HS-27A (cell line): ENCODE data around the gene SEPHS1.
A peak's percentile ranks its signal among the peaks of the same experiment; 100 is the strongest.

Experiments
- DNase-seq: peaks from one replicate; pipeline ENCODE4 v3.0.0-alpha.2; 2012; ENCODE audit warnings: low read depth, missing footprints

SEPHS1 gene

DNA sequence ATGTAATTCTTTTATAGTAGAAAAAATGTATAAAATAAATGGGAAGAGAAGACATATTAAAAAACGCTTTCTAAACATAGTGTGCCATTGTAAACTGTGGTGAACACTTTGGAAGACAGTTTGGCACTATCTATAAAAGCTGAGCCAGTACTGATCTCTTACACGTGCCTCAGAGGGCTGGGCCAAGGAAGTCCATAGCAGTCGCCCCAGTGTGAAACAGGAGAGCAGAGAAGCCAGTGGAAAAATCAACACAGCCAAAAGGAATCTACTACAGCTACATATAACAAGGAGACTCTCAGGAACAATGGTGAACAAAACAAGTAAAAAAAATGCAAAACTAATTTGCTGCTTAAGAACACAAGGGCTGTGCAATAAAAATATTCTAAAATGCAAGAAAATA lies 20.6 kb downstream of the SEPHS1 start:
- DNase-seq, result no peak

DNA sequence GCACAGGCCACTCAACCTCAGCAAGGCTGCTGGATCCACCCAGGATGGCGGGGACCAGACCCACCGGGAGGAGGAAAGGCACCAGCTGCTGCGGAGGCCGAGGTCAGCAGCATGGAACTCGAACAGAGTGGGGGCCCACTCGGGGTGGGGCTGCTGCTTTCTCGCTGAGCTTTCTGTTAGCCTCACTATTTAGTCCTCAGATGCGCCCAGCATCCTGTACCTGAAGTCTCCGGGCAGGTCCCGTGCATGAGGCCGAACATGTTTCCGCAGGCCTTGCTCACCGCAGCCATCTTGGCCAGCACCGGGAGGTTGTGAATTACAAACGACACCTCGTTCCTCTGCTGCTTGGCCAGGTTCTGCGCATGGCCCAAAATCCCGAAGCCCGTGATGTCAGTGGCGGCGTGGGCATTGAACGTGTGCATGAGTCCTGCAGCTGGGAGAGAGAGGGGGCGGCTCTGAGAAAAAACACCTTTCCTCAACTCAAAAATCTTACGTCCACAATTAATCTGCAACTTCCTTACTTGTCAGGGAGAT lies 25.4 kb downstream of the SEPHS1 start:
- no peak for DNase-seq

DNA sequence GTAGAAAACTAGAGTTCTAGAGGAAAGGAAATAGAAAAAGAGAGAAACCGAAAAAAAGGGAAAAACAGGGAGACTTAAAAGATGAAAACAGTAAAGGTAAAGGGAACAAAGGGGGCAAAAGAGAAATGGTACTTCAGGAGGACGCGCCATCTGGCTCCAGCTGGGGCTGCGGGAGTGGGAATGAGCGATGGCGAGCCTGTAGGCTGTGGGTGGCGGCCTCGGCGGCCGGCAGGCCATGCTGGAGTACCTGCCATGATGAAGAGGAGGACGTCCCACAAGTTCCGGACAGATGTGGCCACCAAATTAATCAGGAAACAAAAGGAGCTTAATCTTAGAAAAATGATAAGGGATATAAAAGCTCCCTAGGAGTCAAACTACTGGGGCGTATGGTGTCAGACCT lies 26.5 kb downstream of the SEPHS1 start:
- no peak for DNase-seq

DNA sequence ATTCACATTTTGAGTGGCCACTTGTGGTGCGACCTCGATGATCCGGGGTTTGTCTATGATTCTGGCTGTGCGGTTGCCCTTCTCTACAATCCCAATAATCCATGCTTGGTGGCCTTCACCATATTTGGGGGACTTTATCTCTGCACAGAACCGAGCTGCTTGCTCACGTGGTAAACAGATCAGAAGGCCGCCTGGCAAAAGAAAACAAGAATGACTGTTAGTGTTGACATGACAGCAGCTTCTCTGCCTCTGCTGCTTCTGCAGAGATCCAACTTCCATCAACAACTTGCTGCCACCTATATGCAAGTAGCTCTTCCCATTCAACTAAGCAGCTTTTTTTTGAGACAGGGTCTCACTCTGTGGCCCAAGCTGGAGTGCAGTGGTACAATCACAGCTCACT lies 28.9 kb downstream of the SEPHS1 start:
- no peak for DNase-seq

DNA sequence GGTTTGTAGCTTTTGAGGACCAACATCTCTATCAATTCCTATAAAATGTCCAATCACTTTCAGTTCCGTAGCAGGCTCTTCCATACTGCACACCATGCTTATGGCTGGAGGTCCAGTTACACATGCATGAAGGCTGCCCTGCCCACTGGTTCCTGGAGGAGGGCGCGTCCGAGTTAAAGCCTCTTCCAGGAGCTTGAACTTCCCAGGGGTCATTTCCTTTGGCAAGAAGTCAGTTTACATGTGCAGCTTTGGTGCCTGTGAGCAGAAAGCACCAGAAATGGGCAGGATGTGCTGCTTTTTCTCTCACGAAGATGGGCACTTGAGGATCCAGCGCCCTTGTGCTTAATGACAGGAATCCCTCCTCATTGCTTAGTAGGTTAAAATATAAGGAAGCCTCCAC lies 30.6 kb downstream of the SEPHS1 start:
- DNase-seq, result no peak

DNA sequence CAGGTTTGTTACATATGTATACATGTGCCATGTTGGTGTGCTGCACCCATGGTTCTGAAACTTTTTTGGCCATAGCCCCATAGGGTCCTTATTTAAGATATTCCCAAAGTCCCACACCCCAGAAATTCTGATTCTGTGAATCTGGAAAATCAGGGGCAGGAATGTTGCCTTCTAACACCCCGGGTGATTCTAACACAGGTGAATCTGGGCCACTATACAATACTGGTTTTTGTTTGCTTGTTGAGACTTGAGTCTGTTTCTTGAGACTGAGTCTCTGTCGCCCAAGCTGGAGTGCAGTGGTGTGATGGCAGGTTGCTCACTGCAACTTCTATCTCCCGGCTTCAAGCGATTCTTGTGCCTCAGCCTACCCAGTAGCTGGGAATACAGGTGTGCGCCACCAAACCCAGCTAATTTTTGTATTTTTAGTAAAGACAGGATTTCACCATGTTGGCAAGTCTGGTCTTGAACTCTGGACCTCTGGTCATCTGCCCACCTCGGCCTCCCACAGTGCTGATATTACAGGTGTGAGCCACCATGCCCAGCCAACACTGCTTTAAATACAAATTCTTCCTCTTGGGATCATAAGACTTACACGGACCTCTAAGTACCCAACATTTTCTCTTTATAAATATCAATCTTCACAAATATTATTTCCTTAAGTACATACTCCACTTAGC lies 31.3 kb downstream of the SEPHS1 start:
- no peak for DNase-seq

DNA sequence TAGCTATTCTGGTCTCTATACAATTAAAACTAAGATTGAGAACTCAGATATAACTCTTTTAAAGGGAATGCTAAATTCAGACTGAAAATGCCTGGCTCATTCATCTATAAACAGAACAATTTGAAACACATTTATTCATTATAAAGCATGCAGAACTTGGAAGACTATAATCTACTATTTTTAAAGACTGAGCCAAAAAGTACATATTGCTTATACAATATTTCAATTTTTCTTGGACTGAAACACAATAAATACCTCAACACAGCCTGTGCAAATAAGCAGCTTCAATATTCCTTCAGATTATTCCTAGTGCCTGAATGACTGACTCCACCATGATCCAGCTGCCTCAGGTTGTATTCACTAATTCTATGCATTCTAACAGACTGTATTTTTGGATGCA lies 32.7 kb downstream of the SEPHS1 start:
- DNase-seq, result no peak

DNA sequence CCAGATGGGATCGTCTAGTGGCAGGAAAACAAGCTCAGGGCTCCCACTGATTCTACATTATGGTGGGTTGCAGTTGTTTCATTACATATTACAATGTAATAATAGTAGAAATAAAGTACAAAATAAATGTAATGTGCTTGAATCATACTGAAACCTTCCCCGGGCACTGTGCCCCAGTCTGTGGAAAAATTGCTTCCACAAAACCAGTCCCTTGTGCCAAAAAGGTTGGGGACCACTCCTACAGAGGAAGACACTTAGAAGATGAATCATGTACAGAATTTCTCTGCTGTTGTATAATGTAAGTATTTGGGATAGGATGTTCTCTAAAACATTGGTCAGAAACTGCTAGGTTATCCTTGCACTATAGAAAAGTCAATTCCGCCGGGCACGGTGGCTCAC lies 36.9 kb downstream of the SEPHS1 start:
- no peak for DNase-seq

DNA sequence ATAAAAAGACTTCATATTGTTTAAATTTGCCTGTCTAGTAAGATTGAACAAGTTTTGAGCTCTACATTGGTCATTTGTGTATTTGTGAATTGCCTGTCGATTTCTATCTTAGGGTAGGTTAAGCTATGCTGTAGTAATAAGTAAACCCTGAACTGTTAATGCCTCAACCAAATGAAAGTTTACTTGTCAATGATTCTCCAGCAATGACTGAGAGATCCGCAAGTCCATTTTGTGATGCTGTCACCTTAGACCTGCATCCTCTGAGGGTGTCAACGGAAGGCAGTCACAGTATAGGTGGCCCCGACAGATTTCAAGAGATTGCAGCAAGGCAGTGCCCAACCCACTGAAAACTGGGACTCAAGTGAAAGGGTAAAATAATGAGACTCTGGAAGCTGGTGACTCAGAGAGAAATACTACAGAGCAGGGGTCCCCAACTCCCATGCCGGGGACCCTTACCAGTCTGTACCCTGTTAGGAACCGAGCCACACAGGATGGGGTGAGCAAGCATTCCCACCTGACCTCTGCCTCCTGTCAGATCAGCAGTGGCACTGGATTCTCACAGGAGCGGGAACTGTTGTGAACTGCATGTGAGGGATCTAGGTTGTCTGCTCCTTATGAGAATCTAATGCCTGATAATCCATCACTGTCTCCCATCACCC lies 37.4 kb downstream of the SEPHS1 start:
- no peak for DNase-seq

DNA sequence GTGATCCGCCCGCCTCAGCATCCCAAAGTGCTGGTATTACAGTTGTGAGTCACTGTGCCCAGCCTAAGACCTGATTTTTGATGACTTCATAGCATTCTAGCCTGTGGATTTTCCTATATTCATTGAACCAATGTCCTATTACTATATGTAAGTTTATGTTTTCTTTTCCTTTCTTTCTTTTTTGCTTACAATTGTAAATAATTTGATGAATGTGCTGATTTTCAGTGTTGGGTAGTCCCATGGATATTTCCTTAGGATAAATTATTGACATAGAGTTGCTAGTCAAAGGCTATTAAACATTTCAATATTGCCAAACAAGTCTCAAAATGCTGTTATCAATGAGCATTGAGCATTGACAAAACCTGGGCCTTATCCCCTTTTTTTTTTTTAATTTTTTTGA lies 38.3 kb downstream of the SEPHS1 start:
- DNase-seq, result no peak

DNA sequence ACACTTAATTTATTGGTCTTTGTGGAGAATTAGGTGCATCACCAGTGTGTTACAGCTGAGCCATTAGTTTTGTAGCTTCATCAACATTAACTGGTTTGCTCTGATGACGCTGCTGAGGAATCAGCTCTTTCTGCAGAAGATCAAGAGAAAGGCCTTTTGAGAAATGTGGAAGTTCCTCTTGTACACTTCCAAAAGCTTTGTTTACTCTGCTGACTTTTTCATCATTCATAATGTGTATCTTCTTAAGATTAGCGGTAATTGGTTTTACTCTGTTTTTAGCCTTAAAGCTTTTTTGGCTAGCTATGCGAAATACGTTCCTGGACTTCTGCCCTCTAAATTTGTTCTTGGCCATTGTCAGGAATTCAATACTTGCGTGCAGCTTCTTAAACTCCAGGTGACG lies 40.0 kb downstream of the SEPHS1 start:
- no peak for DNase-seq

DNA sequence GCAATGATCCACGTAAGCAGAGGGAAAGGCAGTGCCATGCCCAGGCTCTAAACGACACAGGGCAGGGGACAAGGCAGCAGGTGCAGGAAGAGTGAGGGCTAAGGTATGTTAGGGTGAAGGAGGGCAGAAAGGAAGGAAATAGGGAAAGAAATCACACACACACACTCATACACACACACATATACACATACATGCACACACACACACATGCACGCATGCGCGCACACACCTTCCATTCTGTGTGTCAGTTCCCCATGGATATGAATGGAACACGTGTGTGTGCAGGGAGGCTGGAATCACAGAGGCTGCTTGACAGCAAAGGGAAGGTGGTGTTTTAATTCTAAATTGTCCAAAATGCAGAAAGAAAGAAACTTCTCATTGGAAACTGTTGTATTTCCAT lies 42.0 kb downstream of the SEPHS1 start:
- DNase-seq, result no peak

DNA sequence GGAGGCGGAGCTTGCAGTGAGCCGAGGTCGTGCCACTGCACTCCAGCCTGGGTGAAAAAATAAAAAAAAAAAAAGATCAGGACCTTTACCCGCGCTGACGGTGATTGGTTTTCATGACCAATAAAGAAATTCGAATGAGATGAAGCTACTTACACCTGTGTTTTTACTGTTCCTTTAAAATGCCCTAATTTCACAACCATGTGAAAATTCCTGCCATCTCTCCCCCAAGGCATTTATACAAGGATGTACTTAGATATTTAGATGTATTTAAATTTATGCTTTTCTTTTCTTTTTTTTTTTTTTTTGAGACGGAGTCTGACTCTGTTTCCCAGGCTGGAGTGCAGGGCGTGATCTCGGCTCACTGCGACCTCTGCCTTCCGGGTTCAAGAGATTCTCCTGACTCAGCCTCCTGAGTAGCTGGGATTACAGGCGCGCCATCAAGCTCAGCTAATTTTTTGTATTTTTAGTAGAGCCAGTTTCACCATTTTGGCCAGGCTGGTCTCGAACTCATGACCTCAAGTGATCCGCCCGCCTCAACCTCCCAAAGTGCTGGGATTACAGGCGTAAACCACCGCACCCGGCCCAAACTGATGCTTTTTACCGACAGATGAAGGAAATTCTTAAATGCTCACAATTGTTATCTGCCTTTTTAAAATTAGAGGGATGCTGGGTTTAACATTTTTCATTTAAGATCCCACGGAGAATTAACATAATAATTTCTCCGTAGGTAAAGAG lies 45.1 kb downstream of the SEPHS1 start:
- DNase-seq, result no peak

DNA sequence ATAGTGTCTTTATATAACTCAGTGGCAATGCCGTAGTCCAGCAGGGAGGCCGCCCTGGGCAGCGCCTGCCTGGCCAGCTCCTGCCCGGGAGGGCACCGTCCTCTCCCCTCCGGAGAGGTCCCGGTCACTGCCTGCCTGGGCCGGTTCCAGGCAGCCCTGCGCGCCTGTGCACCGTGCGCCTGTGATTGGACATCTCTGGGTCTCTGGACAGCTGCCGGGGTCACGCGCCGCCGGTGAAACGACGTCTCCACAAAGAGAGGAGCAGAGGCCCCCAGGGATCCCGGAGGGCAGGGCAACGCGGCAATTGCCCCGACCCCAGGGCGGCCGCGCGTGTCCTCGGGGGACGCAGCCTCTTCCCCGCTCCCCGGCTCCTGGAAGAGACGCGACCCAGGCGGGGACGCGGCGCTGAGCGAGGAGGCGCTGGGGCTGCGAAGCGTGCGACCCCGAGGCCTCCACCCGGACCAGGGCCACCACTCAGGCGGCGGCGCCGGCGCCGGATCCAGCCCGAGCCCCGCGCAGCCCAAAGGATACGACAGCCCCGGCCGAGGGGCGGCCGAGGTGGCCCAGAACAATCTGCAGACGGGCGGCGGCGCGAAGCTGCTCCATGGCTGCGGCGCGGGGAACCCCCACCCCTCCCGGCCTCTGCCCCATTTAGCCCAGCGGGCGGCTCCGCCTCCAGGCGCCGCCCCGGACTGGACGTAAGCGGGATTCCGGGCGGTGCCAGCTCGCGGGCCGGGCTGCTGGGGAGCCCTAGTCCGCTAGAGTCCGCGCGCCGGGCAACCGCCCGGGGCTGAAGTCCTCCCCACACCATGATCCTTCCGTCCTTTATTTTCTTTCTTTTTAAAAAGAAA lies 48.4 kb downstream of the SEPHS1 start, which contains the start of gene PHYH:
Gene PHYH (minus strand): TSS at position 628 of the 851 bp plus-strand sequence. CDS start 22 bp downstream, at position 606.
- peak; percentile 22 for DNase-seq

DNA sequence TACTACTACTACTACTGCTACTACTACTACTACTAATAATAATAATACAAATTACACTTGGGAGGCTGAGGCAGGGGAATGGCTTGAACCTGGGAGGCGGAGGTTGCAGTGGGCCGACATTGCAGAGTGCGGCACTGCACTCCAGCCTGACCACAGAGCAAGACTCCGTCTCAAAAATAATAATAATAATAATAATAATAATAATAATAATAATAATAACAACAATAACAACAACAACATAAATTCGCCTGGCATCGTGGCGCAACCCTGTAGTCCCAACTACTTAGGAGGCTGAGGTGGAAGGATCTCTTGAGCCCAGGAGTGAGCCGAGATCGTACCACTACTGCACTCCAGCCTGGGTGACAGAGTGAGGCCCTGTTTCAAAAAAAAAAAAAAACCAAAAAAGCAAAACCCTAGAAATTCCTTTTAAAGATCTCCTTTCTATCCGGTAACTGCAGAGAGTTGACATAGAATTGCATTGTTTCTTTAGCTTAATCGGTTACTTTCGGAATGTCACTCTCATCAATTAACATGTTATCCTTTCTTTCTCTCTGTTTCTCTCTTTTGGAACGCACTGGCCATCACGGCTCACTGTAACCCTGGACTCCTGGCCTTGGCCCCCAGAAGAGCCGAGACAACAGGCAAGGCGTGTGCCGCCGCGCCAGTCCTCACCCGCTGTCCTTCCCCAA lies 49.2 kb downstream of the SEPHS1 start:
- DNase-seq, result no peak

DNA sequence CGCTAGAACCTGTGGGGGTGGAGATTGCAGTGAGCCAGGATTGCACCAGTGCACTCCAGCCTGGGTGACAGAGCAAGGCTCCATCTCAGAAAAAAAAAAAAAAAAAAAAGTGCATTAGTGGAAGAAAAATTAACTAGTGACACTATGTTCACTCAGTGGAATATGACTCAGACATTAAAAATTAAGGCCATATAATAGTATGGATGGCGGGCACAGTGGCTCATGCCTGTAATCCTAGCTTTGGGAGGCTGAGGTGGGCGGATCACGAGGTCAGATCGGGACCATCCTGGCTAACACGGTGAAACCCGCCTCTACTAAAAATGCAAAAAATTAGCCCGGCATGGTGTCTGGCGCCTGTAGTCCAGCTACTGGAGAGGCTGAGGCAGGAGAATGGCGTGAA lies 51.6 kb downstream of the SEPHS1 start:
- DNase-seq, result no peak

DNA sequence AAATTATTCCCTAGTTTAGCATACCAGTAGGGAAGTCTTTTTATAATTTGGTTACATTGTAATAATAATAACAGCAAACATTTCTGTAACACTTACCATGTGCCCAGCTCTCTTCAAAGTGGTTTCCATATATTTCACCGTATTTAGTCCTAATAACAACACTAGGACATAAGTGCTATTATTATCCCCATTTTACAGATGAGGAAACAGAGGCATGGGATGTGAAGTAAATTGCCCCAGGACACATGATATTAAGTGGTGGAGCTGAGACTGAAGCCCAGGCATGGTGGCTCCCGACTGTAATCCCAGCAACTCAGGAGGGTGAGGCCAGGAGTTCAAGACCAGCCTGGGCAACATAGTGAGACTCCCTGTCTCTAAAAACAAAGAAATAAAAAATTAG lies 53.3 kb downstream of the SEPHS1 start:
- DNase-seq, result no peak

DNA sequence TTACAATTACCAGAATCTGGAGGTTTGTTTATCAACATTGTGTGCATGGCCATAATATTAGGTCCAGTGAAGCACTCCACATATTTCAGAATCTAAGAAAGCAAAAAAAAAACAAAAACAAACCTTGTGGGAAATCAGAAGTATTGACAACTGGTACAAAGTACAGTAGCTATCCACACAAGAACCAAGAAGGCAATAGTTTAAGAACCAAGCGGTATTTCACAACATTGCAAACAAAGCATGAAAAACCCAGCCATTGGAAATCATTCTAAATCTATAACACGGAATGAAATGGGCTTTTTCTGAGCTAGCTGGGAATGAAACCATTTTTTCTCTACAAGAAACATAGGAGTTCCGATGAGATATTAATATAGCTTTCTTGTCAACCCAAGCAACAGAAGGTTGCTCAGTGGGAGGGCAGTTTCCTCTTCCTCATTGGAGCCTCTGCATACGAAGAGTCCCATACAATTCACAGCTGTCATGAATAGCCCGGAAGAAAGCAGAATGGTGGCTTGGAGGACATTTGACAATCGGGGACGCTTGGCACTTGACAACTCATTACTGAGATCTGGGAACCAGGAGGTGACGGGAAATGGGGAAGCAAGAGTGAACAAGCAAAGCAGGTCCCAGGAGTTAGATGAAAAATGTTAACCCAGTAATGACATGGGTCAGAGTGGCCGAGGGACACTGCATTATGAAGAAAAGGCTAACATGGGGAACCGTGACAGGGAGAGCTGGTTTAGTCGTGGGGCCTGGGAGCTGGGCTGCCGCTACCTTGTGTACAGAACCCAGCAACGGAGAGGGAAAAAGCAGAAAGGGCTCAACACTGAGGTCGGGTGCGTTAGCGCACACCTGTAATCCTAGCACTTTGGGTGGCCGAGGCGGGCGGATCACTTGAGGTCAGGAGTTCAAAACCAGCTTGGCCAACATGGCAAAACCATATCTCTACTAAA lies 56.0 kb downstream of the SEPHS1 start:
- no peak for DNase-seq

DNA sequence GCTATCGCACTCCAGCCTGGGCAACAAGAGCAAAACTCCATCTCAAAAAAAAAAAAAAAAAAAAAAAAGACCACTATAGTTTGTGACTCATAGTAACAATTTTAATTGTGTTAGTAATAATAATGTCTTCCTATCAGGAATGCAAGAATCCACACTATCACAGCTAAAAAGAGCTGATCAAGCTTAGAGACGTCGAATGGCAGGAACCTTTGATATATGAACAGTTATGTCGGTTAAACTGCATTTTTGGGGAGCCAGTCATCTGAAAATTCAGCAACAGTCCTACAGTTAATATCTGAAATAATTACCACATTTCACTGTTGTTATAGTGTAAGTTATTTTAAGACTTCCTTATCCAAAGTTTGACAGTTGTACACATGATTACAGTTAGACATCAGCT lies 57.0 kb downstream of the SEPHS1 start:
- no peak for DNase-seq

DNA sequence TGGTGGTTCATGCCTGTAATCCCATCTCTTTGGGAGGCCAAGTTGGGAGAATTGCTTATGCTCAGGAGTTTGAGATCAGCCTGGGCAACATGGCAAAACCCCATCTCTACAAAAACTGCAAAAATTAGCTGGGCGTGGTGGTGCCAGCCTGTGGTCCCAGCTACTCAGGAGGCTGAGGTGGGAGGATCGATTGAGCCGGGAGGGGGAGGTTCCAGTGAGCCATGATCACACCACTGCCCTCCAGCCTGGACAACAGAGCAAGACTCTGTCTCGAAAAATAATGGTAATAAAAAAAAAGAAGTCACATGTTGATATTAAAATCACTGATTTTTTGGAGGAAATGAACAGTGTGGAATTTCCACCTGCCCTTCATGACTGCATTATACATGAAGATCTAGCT lies 64.0 kb downstream of the SEPHS1 start:
- no peak for DNase-seq
